ENCODE data around the gene KCNA5. TPM values are rescaled to one million over a fixed set of nuclear protein-coding genes. Genes with fewer than 3 reads are reported as not detected.

KCNA5 gene
- total and polyA plus RNA-seq, 2 of the 13 experiments (the other 11 are each of a cell fraction or from before 2014, with no cell fraction given) = not detected

DNA sequence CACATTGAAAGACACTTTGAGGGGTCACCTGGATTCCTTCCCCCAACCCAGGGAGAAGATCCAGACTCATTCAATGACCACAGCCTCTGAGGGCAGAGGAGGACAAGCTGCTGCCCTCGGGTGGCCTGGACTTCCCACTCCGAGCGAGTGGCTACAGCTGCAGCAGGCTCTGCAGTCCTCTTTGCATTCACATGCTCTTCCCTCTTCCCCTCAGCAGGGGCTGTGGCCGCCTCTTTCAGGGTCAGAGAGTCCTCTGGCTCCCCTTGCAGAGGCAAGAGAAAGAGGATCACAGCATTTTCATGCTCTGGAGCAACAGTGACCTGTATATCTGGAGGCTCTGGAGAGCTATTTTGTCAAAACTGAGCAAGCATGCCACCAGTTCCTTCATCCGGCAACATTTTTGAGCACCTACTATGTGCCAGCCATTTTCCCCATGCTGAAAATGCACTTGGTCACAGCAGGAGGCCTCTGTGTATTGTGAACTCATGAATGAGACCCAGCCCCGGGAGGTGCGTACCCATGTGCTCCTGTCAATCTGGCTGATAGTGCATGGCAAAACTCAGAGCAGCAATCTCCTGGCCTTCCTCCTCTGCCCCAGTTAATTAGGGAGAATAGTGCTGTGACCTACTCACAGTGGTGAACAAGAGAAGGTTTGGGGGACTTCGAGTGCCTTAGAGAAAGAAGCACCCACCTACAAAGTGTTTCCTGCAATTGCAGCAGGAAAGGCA is 42.9 kb upstream of the KCNA5 start:
- no peaks in the 10 kb centered on the region for H3K9me3 ChIP-seq (ENCODE audit: low read length)
- H3K4me3 ChIP-seq (replicated peaks in 1 of 3; ENCODE audit: insufficient read depth in 1 of 3, low read depth in 2 of 3, low read length in 3 of 3) = no peak overlapping the region
- no peaks in the 10 kb centered on the region for H3K79me2 ChIP-seq (ENCODE audit: insufficient read depth, low read length)
- in situ Hi-C loops (cut with HindIII; ENCODE audit: extremely low pct_ligation_motif_present, low pct_unique_long_range_greater_than_20kb) (loop anchor here (5.0 kb wide), 1 partner anchor 144 kb away; no protein-coding TSS in a partner anchor), intact Hi-C loops (cut with micrococcal nuclease; ENCODE audit: unreplicated experiment) (no loop called here)
- no peak for DNase-seq (ENCODE audit: low spot score)
- H3K27me3 ChIP-seq (ENCODE audit: control insufficient read depth in 1 of 2, insufficient read depth in 2 of 2, low read length in 2 of 2) = peaks cover 0 to 1% of the 10 kb centered on the region in 2 experiments; a peak in 1 of 5 replicates
- no peaks in the 10 kb centered on the region for H3K36me3 ChIP-seq (replicated peaks in 1 of 2; ENCODE audit: control insufficient read depth in 1 of 2, insufficient read depth in 2 of 2, low read length in 2 of 2)
- no peaks in the 10 kb centered on the region for H4K20me1 ChIP-seq (ENCODE audit: insufficient read depth, low read length)
- H3K4me2 ChIP-seq (ENCODE audit: low read depth, low read length) = no peak overlapping the region
- POLR2A ChIA-PET = no interaction called here
- no peak for ATAC-seq
- H2AFZ ChIP-seq (ENCODE audit: low read length) = no peak overlapping the region
- H3K9ac ChIP-seq (ENCODE audit: insufficient read depth, low read depth, low read length) = no peak overlapping the region
- 17% methylated on average over 8 of the region's 8 CpGs for WGBS (ENCODE audit: low lambda C conversion rate)
- CTCF ChIA-PET (ENCODE audit: low intra/inter-chr PET ratio, low total read pairs) = interaction anchor here (4.8 kb wide), 1 partner anchor 144 kb away, joined by 40 read pairs; no protein-coding TSS in a partner anchor
- no peak overlapping the region for H3K27ac ChIP-seq (ENCODE audit: extremely low read length, insufficient read depth, low read length)
- no peaks in the 10 kb centered on the region for H3K4me1 ChIP-seq (ENCODE audit: insufficient read depth, low read length)
- no peak for FAIRE-seq
- BruUV-seq (replicated peaks) = no TSS peak
- no peak for TF ChIP-seq THRA (CRISPR knock-in tag; IDR thresholded peaks at IDR 0.05; ENCODE audit: borderline replicate concordance)
- TF ChIP-seq JUND (CRISPR knock-in tag; IDR thresholded peaks at IDR 0.05) = no peak
- no peak for TF ChIP-seq FOXM1 (CRISPR knock-in tag; IDR thresholded peaks at IDR 0.05)
- no peak for TF ChIP-seq HMGA1 (CRISPR knock-in tag; conservative IDR thresholded peaks at IDR 0.05)
- no peak for TF ChIP-seq MTA1 (CRISPR knock-in tag; IDR thresholded peaks at IDR 0.05; ENCODE audit: borderline replicate concordance)
- no peak for TF ChIP-seq ZBTB38 (CRISPR knock-in tag; IDR thresholded peaks at IDR 0.05)
- no peak for TF ChIP-seq SRSF1 (optimal IDR thresholded peaks at IDR 0.05; ENCODE audit: low read depth, low read length)
- no peak for TF ChIP-seq MEIS2 (CRISPR knock-in tag; IDR thresholded peaks at IDR 0.05)
- no peak for TF ChIP-seq REXO4 (CRISPR knock-in tag; IDR thresholded peaks at IDR 0.05; ENCODE audit: borderline replicate concordance)
- no peak for TF ChIP-seq ZFYVE20 (CRISPR knock-in tag; IDR thresholded peaks at IDR 0.05; ENCODE audit: borderline replicate concordance, low read depth)
- TF ChIP-seq TSC22D2 (CRISPR knock-in tag; IDR thresholded peaks at IDR 0.05; ENCODE audit: borderline replicate concordance) = no peak
- TF ChIP-seq EP300 (IDR thresholded peaks at IDR 0.05; ENCODE audit: low read depth in 2 of 2, low read length in 2 of 2) = no peak
- TF ChIP-seq EP300 (CRISPR knock-in tag; IDR thresholded peaks at IDR 0.05; ENCODE audit: borderline replicate concordance) = no peak
- no peak for TF ChIP-seq ZNF431 (CRISPR knock-in tag; IDR thresholded peaks at IDR 0.05; ENCODE audit: borderline replicate concordance, low read depth)

All from HepG2 (cell line).